Caki2 (cell line): ENCODE data around the gene KIFC1. TPM values are rescaled to one million over a fixed set of nuclear protein-coding genes. Genes with fewer than 3 reads are reported as not detected.

Experiments
- DNase-seq: peaks from one replicate; pipeline ENCODE4 v3.0.0-alpha.2; 2015; ENCODE audit warnings: low read depth
- in situ Hi-C: cut with HindIII; loops from 2 replicates; pipeline ENCODE4 v1.10.0; 2016; ENCODE audit warnings: low sequenced_read_pairs, low pct_unique_long_range_greater_than_20kb, mixed read lengths
- total RNA-seq: library from RNA; depleted of rRNA; stranded (reverse); fragments of >200 nt; shearing (Covaris generic); gene quantifications from 2 replicates; pipeline ENCODE4 v1.2.3, GENCODE V29; 2014; ENCODE audit warnings: low replicate concordance

Gene KIFC1
- total RNA-seq, 1 experiment from 2014 or later = 179 TPM

GRCh38 chr6:33431880-33432541 is 40.4 kb downstream of the KIFC1 start:
- in situ Hi-C loops = no loop called here
- no peak for DNase-seq

GRCh38 chr6:33432546-33432945 is 40.9 kb downstream of the KIFC1 start:
- DNase-seq = no peak
- in situ Hi-C loops = no loop called here

GRCh38 chr6:33433001-33433543 is 41.4 kb downstream of the KIFC1 start:
- in situ Hi-C loops = no loop called here

GRCh38 chr6:33433544-33434191 is 42.0 kb downstream of the KIFC1 start:
- in situ Hi-C loops = no loop called here
- no peak for DNase-seq

More at GRCh38 chr6:33433001-33433543, 41.4 kb downstream of the KIFC1 start:
- no peak for DNase-seq

- in situ Hi-C loops = no loop called here
- no peak for DNase-seq
Measured at GRCh38 chr6:33434961-33435360, 43.3 kb downstream of the KIFC1 start.

GRCh38 chr6:33437666-33438065 is 46.0 kb downstream of the KIFC1 start:
- no peak for DNase-seq
- in situ Hi-C loops = no loop called here

- in situ Hi-C loops = no loop called here
Measured at GRCh38 chr6:33438978-33439594, 47.5 kb downstream of the KIFC1 start.

GRCh38 chr6:33439956-33440648 is 48.5 kb downstream of the KIFC1 start:
- in situ Hi-C loops = no loop called here
- DNase-seq = no peak

More at GRCh38 chr6:33438978-33439594, 47.5 kb downstream of the KIFC1 start:
- no peak for DNase-seq

- DNase-seq = no peak
- in situ Hi-C loops = no loop called here
Measured at GRCh38 chr6:33440649-33441309, 49.2 kb downstream of the KIFC1 start.

GRCh38 chr6:33441457-33441856 is 49.8 kb downstream of the KIFC1 start:
- DNase-seq = no peak
- in situ Hi-C loops = no loop called here

GRCh38 chr6:33442283-33442682 is 50.7 kb downstream of the KIFC1 start:
- in situ Hi-C loops = no loop called here

GRCh38 chr6:33443025-33443424 is 51.4 kb downstream of the KIFC1 start:
- DNase-seq = no peak
- in situ Hi-C loops = no loop called here

More at GRCh38 chr6:33442283-33442682, 50.7 kb downstream of the KIFC1 start:
- DNase-seq = no peak

- in situ Hi-C loops = no loop called here
- DNase-seq = no peak
Measured at GRCh38 chr6:33443619-33444504, 52.2 kb downstream of the KIFC1 start.

GRCh38 chr6:33445119-33445603 is 53.5 kb downstream of the KIFC1 start:
- in situ Hi-C loops = no loop called here

GRCh38 chr6:33446356-33446755 is 54.7 kb downstream of the KIFC1 start:
- in situ Hi-C loops = no loop called here

More at GRCh38 chr6:33445119-33445603, 53.5 kb downstream of the KIFC1 start:
- DNase-seq = no peak

GRCh38 chr6:33450434-33450833 is 58.8 kb downstream of the KIFC1 start:
- DNase-seq = no peak
- in situ Hi-C loops = no loop called here

More at GRCh38 chr6:33446356-33446755, 54.7 kb downstream of the KIFC1 start:
- no peak for DNase-seq

GRCh38 chr6:33451606-33452005 is 60.0 kb downstream of the KIFC1 start:
- in situ Hi-C loops = no loop called here
- DNase-seq = no peak
